ENCODE data around the gene CACNA1I. TPM values are rescaled to one million over a fixed set of nuclear protein-coding genes. Genes with fewer than 3 reads are reported as not detected.

Gene CACNA1I
- total and polyA plus RNA-seq, 9 donors, result 0.02 to 0.23 (median 0.09) TPM; not detected in 1

DNA sequence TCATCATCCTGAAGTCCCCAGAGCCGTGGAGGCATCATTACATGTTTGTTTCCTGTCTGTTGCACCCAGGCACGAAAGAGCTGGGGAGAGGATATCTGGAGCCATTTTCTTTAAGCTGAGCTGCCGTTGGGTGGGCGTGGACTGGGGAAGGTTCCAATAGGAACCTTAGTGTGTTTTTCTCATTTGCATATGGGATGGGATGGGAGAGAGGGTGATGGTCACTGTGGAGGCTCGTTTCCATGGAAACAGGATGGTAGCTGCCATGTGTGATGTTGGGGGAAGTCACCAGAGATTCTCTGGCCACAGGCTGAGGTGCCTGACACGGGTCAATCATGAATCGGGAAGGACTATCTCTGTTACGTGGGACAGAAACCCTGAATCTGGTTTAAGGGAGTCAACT, 39.7 kb downstream of the CACNA1I start:
- intact Hi-C loops (cut with DNase I), result no loop called here
- WGBS, 3 donors, result 59 to 71% (median 62%) methylated on average over 8 of the region's 8 CpGs
- no peak overlapping the region for H3K4me3 ChIP-seq
- DNase-seq, result no peak
- H3K9me3 ChIP-seq, result no peaks in the 10 kb centered on the region
- no peaks in the 10 kb centered on the region for H3K27me3 ChIP-seq
- no peak overlapping the region for H3K27ac ChIP-seq
- TF ChIP-seq, protein P1, sequence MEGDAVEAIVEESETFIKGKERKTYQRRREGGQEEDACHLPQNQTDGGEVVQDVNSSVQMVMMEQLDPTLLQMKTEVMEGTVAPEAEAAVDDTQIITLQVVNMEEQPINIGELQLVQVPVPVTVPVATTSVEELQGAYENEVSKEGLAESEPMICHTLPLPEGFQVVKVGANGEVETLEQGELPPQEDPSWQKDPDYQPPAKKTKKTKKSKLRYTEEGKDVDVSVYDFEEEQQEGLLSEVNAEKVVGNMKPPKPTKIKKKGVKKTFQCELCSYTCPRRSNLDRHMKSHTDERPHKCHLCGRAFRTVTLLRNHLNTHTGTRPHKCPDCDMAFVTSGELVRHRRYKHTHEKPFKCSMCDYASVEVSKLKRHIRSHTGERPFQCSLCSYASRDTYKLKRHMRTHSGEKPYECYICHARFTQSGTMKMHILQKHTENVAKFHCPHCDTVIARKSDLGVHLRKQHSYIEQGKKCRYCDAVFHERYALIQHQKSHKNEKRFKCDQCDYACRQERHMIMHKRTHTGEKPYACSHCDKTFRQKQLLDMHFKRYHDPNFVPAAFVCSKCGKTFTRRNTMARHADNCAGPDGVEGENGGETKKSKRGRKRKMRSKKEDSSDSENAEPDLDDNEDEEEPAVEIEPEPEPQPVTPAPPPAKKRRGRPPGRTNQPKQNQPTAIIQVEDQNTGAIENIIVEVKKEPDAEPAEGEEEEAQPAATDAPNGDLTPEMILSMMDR (IDR thresholded peaks at IDR 0.05), result no peak
- TF ChIP-seq EP300 (IDR thresholded peaks at IDR 0.05), result no peak
- TF ChIP-seq POLR2A (IDR thresholded peaks at IDR 0.05), result no peak
- no peaks in the 10 kb centered on the region for H3K4me1 ChIP-seq (ENCODE audit: insufficient read depth)
- H3K36me3 ChIP-seq, result no peaks in the 10 kb centered on the region

DNA sequence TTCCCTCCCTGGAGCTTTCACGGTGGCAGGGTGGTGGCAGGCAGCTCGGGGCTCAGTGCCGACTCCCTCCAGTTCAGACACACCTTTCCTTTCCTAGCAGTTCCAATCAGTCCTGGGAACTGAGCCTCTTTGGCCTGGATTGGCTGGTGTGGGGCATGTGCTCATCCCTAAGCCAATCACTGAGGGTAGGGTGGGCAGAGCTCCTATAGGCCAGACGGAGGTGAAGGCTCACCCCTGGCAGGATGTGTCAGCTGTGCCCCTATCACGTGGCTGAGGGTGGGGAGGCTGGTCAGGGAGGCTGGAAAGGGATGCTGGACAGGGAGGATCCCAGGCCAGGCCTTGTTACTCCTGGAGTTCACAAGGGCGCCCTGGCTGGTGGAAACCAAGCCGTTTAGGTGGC, 40.2 kb downstream of the CACNA1I start:
- H3K27me3 ChIP-seq, result no peaks in the 10 kb centered on the region
- H3K9me3 ChIP-seq, result no peaks in the 10 kb centered on the region
- TF ChIP-seq POLR2A (IDR thresholded peaks at IDR 0.05) (no peak), EP300 (IDR thresholded peaks at IDR 0.05) (no peak)
- TF ChIP-seq, protein P1 (IDR thresholded peaks at IDR 0.05), result no peak
- intact Hi-C loops (cut with DNase I), result no loop called here
- H3K4me1 ChIP-seq (ENCODE audit: insufficient read depth), result no peaks in the 10 kb centered on the region
- DNase-seq, result no peak
- H3K27ac ChIP-seq, result no peak overlapping the region
- no peaks in the 10 kb centered on the region for H3K36me3 ChIP-seq
- 61 to 76% (median 75%) methylated on average over 7 of the region's 7 CpGs for WGBS, 3 donors
- H3K4me3 ChIP-seq, result no peak overlapping the region

DNA sequence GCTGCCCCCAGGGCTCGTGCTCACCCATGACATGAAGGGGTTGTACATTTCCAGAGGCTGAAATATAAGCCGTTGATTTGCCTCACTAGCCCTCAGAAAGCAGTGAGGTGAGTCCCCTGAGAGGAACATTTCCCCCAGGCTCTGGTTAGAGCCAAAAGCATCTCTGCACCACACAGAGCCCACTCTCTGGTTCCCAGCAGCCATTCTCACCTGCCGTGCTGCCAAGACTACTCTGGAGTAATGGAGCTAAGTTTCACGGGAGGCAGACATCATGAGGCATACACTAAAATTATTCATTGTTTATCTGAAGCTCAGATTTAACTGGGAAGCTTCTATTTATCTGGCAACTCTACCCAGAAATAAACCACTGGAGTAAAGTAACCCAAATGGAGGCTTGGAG, 40.8 kb downstream of the CACNA1I start:
- Histone ChIP-seq H3K27me3 (no peaks in the 10 kb centered on the region), H3K27ac (no peak overlapping the region), H3K4me1 (ENCODE audit: insufficient read depth) (no peaks in the 10 kb centered on the region), H3K9me3 (no peaks in the 10 kb centered on the region), H3K4me3 (no peak overlapping the region), H3K36me3 (no peaks in the 10 kb centered on the region)
- WGBS, 3 donors, result 72 to 79% (median 77%) methylated on average over 4 of the region's 4 CpGs
- intact Hi-C loops (cut with DNase I), result no loop called here
- no peak for DNase-seq
- no peak for TF ChIP-seq POLR2A (IDR thresholded peaks at IDR 0.05)
- TF ChIP-seq EP300 (IDR thresholded peaks at IDR 0.05), result no peak
- TF ChIP-seq, protein P1 (IDR thresholded peaks at IDR 0.05), result no peak

GRCh38 chr22:39612811-39613548, 42.4 kb downstream of the CACNA1I start:
- Histone ChIP-seq H3K9me3 (no peaks in the 10 kb centered on the region), H3K4me1 (ENCODE audit: insufficient read depth) (no peaks in the 10 kb centered on the region), H3K27me3 (no peaks in the 10 kb centered on the region), H3K4me3 (no peak overlapping the region), H3K36me3 (no peaks in the 10 kb centered on the region), H3K27ac (no peak overlapping the region)
- DNase-seq, result no peak
- WGBS, 3 donors, result 71 to 76% (median 71%) methylated on average over 7 of the region's 7 CpGs
- TF ChIP-seq, protein P1 (IDR thresholded peaks at IDR 0.05), result no peak
- no peak for TF ChIP-seq EP300 (IDR thresholded peaks at IDR 0.05)
- TF ChIP-seq POLR2A (IDR thresholded peaks at IDR 0.05), result no peak
- intact Hi-C loops (cut with DNase I), result no loop called here
